Measurements from ENCODE around the gene CCDC187. TPM values are rescaled to one million over a fixed set of nuclear protein-coding genes. Genes with fewer than 3 reads are reported as not detected.
"Not testable (repeated sequence)": the region's sequence is repeated elsewhere in the genome, so short reads cannot be mapped to it uniquely, and the experiment has no call there.

Gene CCDC187
- polyA plus RNA-seq, 4 donors: 2.2 to 4.9 (median 2.9) TPM

GRCh38 chr9:136328622-136329041 lies 24.7 kb upstream of the CCDC187 start:
- DNase-seq (ENCODE audit: low read depth in 4 of 4, low spot score in 2 of 4): no peak

- no peak for DNase-seq (ENCODE audit: low read depth in 4 of 4, low spot score in 2 of 4)
These were observed 24.2 kb upstream of the CCDC187 start for GRCh38 chr9:136328011-136328621.

DNA sequence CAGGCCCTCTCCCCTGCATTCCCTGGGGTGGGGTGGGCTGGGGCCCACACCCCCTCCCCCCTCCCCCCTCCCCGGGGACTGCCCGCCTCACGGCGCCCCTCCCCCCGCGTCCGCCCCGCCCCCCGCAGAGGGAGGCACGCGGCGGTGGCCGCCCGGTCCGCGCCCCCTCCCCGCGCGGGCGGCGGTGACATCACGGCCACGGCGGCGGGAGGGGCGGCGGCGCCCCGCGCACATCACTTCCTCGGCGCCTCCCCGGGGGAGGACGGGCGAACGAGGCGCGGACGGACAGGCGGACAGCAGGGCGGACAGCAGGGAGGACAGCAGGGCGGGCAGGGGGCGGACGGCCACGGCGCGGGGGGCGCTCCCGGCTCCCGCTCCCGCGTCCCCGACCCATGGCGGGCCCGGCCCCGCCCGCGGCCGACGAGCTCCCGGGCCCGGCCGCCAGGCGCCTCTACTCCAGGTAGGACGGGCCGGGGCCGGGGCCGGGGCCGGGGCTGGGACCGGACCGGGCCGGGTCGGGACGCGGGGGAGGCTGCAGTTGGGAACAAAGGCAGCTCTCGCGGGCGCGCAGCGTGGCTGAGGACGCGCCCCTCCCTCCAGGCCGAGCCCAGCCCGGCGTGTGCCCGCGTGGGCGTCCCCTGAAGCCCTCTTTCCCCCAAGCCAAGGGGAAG lies 23.5 kb upstream of the CCDC187 start, which contains the start of gene GPSM1:
Gene GPSM1, plus strand, starts transcription at position 236 of the 671 bp plus-strand sequence. Its CDS starts 157 bp downstream, at position 393.
- no peak for DNase-seq (ENCODE audit: low read depth in 4 of 4, low spot score in 2 of 4)

DNA sequence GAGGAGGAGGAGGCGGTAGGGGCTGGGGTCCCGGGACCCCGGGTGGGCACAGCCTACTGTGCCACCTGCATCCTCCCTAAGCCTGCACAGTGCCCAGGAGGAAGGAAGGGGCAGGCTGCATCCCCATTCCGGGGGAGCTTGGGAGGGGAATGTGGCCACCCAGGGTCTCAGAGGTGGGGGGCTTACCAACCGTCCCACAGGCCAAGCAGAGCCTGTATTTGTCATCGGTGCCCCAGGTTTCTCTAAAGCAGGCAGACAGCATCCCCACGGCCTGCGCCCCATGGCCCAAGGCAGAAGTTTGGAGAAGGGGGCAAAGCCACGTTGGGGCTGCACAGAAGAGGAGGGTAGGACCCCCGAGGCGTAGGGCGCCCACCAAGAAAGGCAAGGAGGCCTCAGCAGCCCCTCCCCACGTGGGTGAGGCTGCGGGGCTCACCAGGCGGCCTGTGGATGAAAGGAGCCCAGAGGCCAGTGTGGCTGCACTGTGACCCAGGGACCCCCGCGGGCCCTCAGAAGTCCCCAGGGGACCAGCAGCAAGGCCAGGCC lies 22.9 kb upstream of the CCDC187 start:
- DNase-seq (ENCODE audit: low read depth in 4 of 4, low spot score in 2 of 4): no peak

DNA sequence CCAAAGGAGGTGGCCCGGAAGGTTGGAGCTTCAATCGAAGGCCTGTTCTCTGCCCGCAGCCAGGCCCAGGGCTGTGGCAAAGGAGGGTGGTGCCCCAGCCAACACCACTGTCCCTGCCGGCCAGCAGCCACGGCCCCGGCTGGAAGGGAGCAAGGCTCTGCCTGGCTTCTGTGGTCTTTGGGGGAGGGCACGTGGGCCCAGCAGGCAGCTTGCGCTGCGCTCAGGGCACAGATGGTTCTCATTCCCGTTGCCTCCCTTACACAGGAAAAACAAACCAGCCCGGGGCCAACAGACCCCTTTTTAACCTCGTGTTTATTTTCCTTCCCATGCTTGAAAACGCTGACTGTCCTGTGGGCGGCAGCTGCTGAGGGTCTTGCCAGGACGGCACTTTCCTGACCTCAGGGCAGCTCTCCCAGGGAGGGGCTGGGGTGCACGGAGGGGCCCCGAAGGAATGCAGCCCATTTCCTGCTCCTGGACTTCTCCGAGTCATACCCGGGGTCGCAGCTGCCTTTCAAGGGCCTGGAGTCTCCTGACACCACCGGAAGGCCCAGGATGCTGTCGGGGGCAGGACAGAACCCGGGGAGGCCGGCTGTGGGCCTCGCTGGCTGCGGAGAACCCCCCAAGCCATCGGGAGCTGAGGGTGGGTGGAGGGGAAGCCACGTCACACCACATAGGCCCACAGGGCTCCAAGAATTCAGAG lies 22.3 kb upstream of the CCDC187 start:
- no peak for DNase-seq (ENCODE audit: low read depth in 4 of 4, low spot score in 2 of 4)

DNA sequence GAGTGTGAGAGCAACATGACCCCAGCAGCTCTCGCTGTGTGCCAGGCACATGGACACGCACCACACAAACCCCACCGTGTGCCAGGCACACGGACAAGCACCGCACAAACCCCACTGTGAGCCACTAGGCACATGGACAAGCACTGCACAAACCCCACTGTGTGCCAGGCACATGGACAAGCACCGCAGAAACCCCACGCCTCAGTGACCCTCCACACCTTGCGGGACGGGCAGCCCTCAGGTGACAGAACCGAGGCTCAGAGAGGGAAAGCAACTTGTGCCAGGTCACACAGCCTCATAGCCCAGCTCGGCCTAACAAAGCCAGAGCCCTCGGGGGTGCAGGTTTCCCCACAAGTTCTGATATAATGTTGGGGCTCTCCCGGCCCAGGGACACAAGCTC lies 21.5 kb upstream of the CCDC187 start:
- DNase-seq (ENCODE audit: low read depth in 4 of 4, low spot score in 2 of 4): no peak

GRCh38 chr9:136324501-136325300 lies 20.8 kb upstream of the CCDC187 start:
- no peak for DNase-seq (ENCODE audit: low read depth in 4 of 4, low spot score in 2 of 4)

GRCh38 chr9:136323371-136323789 lies 19.5 kb upstream of the CCDC187 start:
- no peak for DNase-seq (ENCODE audit: low read depth in 4 of 4, low spot score in 2 of 4)

- no peak for DNase-seq (ENCODE audit: low read depth in 4 of 4, low spot score in 2 of 4)
These were observed 18.9 kb upstream of the CCDC187 start for GRCh38 chr9:136322756-136323330.

GRCh38 chr9:136321561-136321960 lies 17.7 kb upstream of the CCDC187 start:
- DNase-seq (ENCODE audit: low read depth in 4 of 4, low spot score in 2 of 4): no peak

GRCh38 chr9:136320972-136321371 lies 17.1 kb upstream of the CCDC187 start:
- DNase-seq (ENCODE audit: low read depth in 4 of 4, low spot score in 2 of 4): not testable (repeated sequence)

GRCh38 chr9:136319955-136320354 lies 16.1 kb upstream of the CCDC187 start:
- DNase-seq (ENCODE audit: low read depth in 4 of 4, low spot score in 2 of 4): not testable (repeated sequence)

DNA sequence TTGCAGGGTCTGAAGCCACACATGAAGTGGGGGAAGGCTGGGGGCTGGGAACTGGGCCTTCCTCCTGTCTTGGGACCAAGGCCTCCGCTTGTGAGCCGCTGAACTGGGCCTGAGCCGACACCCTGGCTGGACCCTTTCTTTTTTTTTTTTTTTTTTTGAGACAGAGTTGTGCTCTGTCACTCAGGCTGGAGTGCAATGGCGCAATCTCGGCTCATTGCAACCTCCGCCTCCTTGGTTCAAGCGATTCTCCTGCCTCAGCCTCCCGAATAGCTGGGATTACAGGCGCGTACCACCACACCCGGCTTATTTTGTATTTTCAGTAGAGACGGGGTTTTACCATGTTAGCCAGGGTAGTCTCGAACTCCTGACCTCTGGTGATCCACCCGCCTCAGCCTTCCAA lies 15.3 kb upstream of the CCDC187 start:
- not testable (repeated sequence) for DNase-seq (ENCODE audit: low read depth in 4 of 4, low spot score in 2 of 4)

GRCh38 chr9:136318776-136319241 lies 14.9 kb upstream of the CCDC187 start:
- no peak for DNase-seq (ENCODE audit: low read depth in 4 of 4, low spot score in 2 of 4)

DNA sequence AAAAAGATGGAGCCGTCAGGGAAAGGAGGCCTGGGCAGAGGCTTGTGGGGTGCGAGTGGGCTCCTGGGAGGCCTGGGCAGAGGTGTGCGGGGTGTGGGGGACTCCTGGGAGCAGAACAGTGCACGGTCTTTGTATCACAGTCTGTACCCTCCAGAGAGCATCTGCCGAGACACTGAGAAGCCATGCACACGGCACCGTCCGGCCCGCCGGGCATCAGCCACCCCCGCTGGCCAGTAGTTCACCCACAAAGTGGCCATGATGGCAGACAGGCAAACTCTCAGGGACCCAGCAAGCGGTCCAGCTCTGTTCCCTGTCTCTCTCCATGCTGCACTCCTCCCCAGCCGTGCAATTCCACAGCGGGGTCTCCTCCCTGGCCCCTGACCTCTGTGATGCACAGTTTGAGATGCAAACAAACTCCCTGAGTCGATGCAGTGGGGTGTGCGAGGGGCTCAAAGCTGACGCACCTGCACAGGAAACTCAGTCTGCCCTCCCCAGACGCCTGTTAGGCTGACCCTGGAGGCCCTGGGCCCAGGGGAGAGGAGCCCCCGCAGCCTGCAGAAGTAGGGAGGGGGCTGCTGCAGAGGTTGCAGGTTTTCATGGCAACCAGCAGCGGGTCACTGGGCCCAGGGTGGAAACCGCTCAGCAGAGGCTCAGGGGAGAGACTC lies 14.3 kb upstream of the CCDC187 start:
- no peak for DNase-seq (ENCODE audit: low read depth in 4 of 4, low spot score in 2 of 4)

DNA sequence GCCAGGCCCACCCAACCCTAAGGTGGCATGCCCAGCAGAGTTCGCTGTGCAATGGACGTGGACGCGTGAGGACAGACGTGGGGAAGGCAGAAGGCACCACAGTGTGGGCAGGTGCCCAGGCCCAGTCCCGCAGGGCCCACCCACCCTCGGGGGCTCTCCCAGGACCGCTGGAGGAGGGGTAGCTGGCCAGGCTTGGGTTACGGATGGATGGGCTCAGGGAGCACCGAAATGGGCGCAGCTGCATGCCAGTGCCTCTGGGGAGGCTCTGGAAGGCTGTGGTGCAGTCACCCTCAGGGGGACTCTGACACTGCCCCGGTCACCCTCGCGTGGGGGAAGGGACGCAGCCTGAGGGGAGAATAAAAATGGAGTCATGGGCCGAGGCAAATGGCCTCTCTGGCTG lies 13.8 kb upstream of the CCDC187 start:
- DNase-seq (ENCODE audit: low read depth in 4 of 4, low spot score in 2 of 4): no peak

- no peak for DNase-seq (ENCODE audit: low read depth in 4 of 4, low spot score in 2 of 4)
These were observed 13.2 kb upstream of the CCDC187 start for GRCh38 chr9:136316896-136317676.

- no peak for DNase-seq (ENCODE audit: low read depth in 4 of 4, low spot score in 2 of 4)
These were observed 12.4 kb upstream of the CCDC187 start for GRCh38 chr9:136316271-136316751.

DNA sequence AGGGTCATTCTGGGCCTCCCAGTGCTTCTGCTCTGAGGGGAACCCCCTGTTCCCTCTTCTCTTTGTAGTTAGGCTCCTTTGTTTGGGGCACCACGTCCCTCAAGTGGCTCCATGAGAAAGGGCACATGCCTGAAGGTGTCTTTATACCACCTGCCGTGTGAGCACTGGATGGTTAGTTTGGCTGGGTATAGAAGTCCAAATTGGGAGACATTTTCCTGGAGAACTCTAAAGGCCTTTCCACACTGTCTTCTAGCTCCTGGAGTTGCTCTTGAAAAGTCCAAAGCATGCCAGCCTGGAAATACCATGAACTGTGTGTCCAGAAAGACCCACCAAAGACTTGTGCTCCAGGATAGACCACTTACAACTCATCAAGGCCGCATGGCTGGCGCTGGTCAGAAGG lies 11.1 kb upstream of the CCDC187 start:
- no peak for DNase-seq (ENCODE audit: low read depth in 4 of 4, low spot score in 2 of 4)
